Measurements from ENCODE around the gene RNF32.

DNA sequence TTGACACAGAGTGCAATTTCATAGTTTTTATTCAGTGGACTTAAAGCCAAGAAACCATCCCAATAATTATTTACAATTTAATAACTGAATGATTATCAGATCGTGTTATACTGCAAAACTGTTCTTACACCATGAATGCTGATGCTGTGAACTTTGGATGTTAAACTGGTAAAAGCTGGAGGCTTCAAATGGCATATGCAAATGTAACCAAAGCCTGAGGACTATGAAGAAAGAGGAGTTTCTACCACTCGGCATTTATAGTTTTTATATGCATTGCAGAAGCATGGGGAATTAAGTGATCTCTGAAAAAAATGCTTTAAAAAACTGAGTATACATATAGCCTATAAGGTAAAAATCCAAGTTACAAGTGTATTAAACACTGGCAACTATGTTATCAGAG lies 42.4 kb downstream of the RNF32 start:
- no peak for TF ChIP-seq CSDC2 (CRISPR knock-in tag; IDR thresholded peaks at IDR 0.05)
- no peak for TF ChIP-seq TOX (CRISPR knock-in tag; IDR thresholded peaks at IDR 0.05; ENCODE audit: borderline replicate concordance)
